HepG2 (cell line): ENCODE results near the gene FABP6. TPM values are rescaled to one million over a fixed set of nuclear protein-coding genes. Genes with fewer than 3 reads are reported as not detected.

Experiments used
- AKAP8 ChIP-seq: sonication (generic); formaldehyde crosslinking; IDR thresholded peaks from 2 replicates; pipeline ENCODE4 v1.5.1; 2020; ENCODE audit warnings: mild to moderate bottlenecking, missing genetic modification reagents
- BRCA1 ChIP-seq: sonication (generic); formaldehyde crosslinking; IDR thresholded peaks from 2 replicates; pipeline ENCODE4 v1.4.0; 2020; ENCODE audit warnings: missing genetic modification reagents
- ELF3 ChIP-seq: IDR thresholded peaks from 2 replicates; pipeline ENCODE4 v1.6.1; 2016; ENCODE audit warnings: missing genetic modification reagents, missing compliant biosample characterization
- GATAD1 ChIP-seq: IDR thresholded peaks from 2 replicates; pipeline ENCODE4 v1.6.1; 2016; ENCODE audit warnings: missing genetic modification reagents, missing compliant biosample characterization
- HHEX ChIP-seq: IDR thresholded peaks from 2 replicates; pipeline ENCODE4 v1.6.1; 2016; ENCODE audit warnings: control low read depth
- IKZF4 ChIP-seq: sonication (generic); formaldehyde crosslinking; IDR thresholded peaks from 2 replicates; pipeline ENCODE4 v1.5.1; 2020; ENCODE audit warnings: borderline replicate concordance, mild to moderate bottlenecking, low read depth, missing genetic modification reagents; ENCODE audit errors: not compliant biosample characterization
- KDM5A ChIP-seq: fragments of 200-600 bp; sonication (generic); IDR thresholded peaks from 2 replicates; pipeline ENCODE4 v1.7.0; 2018; ENCODE audit warnings: antibody characterized with exemption, mild to moderate bottlenecking, low read length, borderline replicate concordance
- KLF12 ChIP-seq: sonication (generic); formaldehyde crosslinking; IDR thresholded peaks from 2 replicates; pipeline ENCODE4 v1.4.0; 2020; ENCODE audit warnings: missing genetic modification reagents, borderline replicate concordance
- PHF8 ChIP-seq: sonication (generic); formaldehyde crosslinking; IDR thresholded peaks from 2 replicates; pipeline ENCODE4 v1.5.0; 2020; ENCODE audit warnings: missing genetic modification reagents
- PPARG ChIP-seq: conservative IDR thresholded peaks from 2 replicates; pipeline ENCODE4 v1.6.1; 2016; ENCODE audit warnings: missing biosample characterization, missing genetic modification reagents
- RXRB ChIP-seq: IDR thresholded peaks from 2 replicates; pipeline ENCODE4 v1.6.1; 2016; ENCODE audit warnings: borderline replicate concordance, missing genetic modification reagents, missing compliant biosample characterization
- SMARCC2 ChIP-seq: fragments of 450-650 bp; IDR thresholded peaks from 2 replicates; pipeline ENCODE4 v1.6.1; 2017; ENCODE audit warnings: antibody characterized with exemption, mild to moderate bottlenecking
- SP140L ChIP-seq: sonication (generic); formaldehyde crosslinking; IDR thresholded peaks from 2 replicates; pipeline ENCODE4 v1.4.0; 2020; ENCODE audit warnings: missing genetic modification reagents, borderline replicate concordance
- ZNF24 ChIP-seq: fragments of 450-650 bp; IDR thresholded peaks from 2 replicates; pipeline ENCODE4 v1.6.1; 2017; ENCODE audit warnings: antibody characterized with exemption, mild to moderate bottlenecking
- ZNF354B ChIP-seq: sonication (generic); formaldehyde crosslinking; IDR thresholded peaks from 2 replicates; pipeline ENCODE4 v1.8.0; 2022; ENCODE audit warnings: mild to moderate bottlenecking, missing genetic modification reagents
- ZNF563 ChIP-seq: sonication (generic); formaldehyde crosslinking; IDR thresholded peaks from 2 replicates; pipeline ENCODE4 v1.8.0; 2022; ENCODE audit warnings: mild to moderate bottlenecking, moderate library complexity, missing genetic modification reagents
- ZNF790 ChIP-seq: sonication (generic); formaldehyde crosslinking; IDR thresholded peaks from 2 replicates; pipeline ENCODE4 v1.8.0; 2022; ENCODE audit warnings: missing genetic modification reagents, mild to moderate bottlenecking, borderline replicate concordance
- ZNF883 ChIP-seq: sonication (generic); formaldehyde crosslinking; IDR thresholded peaks from 2 replicates; pipeline ENCODE4 v1.5.1; 2020; ENCODE audit warnings: mild to moderate bottlenecking, missing genetic modification reagents; ENCODE audit errors: not compliant biosample characterization
- polyA plus RNA-seq, 8 experiments: library from polyadenylated mRNA; depleted of rRNA in 3 of 8; stranded (reverse) in 7 of 8; unstranded in 1 of 8; fragments of >200 nt; fragmentation: Illumina TruSeq in 4 of 8; extraction: Trizol in 4 of 8; gene quantifications; 2 replicates each; pipeline versions ENCODE4 v1.2.1 to v1.2.3, GENCODE V29; 2011 to 2016; ENCODE audit warnings: low read depth in 4 of 8, missing spikeins in 1 of 8, mixed read lengths in 1 of 8; ENCODE audit not compliant: insufficient read depth in 1 of 8
- total RNA-seq, 5 experiments: library from RNA; depleted of rRNA; stranded (reverse); fragments of >200 nt; fragmentation: Illumina TruSeq; extraction: Trizol; gene quantifications; 2 replicates each; pipeline ENCODE4 v1.2.3, GENCODE V29; 2016; ENCODE audit warnings: low read depth in 1 of 5
- TF ChIP-seq, protein P1 (sequence below): sonication (generic); formaldehyde crosslinking; IDR thresholded peaks from 2 replicates; pipeline ENCODE4 v1.5.0; 2020; ENCODE audit warnings: mild to moderate bottlenecking, missing genetic modification reagents, borderline replicate concordance
- TF ChIP-seq, protein P2 (sequence below): sonication (generic); formaldehyde crosslinking; IDR thresholded peaks from 2 replicates; pipeline ENCODE4 v1.8.0; 2022; ENCODE audit warnings: missing genetic modification reagents, mild to moderate bottlenecking, moderate library complexity, borderline replicate concordance

The FABP6 gene
- total and polyA plus RNA-seq, 2 of the 13 experiments (the other 11 are each of a cell fraction or from before 2014, with no cell fraction given), result 0.13 TPM; not detected in 1

DNA sequence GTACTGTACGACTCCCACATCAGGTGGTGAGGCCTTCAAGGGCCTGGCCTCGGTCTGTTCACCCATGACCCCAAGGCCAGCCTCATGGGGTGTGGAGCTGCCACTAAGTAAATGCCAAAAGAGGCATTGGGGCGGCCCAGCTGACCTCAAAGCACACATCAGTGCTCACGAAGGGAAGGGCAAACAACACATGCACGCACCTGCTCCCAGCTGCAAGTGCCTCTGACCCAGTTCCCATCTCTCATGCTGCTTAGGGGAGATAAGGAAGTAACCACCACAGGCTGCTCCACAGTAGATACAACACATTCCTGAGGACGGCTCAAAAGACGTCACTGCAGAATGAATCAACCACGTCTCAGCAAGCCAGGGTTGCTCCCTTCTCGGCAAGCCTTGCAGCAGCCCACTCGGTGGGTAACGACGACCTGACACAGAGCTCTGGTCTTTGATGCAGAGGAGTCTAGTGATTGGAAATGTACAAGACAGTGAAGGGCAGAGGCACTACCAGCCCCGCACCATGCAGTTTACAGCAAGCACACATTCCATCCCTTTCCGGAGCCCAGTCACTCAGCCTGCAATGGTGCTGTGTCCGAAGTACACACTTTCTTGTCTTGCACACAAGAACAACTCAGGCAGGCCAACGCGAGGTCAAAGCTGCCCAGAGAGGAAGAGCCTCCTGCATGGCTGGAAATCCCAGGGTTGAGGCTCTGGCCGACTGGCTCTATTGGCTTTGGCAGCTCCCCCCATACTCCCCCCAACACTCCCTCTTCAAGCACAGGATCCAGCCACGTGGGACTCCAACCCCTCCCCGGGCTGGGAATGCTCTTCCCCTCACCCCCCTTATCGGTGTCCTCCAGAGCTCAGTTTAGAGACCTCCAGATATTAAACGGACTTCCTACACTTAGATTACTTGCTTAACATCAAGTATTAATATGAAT, 31.8 kb downstream of the FABP6 start (continued):
- no peak for TF ChIP-seq ZNF354B (CRISPR knock-in tag)
- TF ChIP-seq ZNF790 (CRISPR knock-in tag), result no peak
- no peak for TF ChIP-seq PHF8 (CRISPR knock-in tag)
- no peak for TF ChIP-seq AKAP8 (CRISPR knock-in tag)
- TF ChIP-seq BRCA1 (CRISPR knock-in tag), result no peak
- TF ChIP-seq, protein P1, sequence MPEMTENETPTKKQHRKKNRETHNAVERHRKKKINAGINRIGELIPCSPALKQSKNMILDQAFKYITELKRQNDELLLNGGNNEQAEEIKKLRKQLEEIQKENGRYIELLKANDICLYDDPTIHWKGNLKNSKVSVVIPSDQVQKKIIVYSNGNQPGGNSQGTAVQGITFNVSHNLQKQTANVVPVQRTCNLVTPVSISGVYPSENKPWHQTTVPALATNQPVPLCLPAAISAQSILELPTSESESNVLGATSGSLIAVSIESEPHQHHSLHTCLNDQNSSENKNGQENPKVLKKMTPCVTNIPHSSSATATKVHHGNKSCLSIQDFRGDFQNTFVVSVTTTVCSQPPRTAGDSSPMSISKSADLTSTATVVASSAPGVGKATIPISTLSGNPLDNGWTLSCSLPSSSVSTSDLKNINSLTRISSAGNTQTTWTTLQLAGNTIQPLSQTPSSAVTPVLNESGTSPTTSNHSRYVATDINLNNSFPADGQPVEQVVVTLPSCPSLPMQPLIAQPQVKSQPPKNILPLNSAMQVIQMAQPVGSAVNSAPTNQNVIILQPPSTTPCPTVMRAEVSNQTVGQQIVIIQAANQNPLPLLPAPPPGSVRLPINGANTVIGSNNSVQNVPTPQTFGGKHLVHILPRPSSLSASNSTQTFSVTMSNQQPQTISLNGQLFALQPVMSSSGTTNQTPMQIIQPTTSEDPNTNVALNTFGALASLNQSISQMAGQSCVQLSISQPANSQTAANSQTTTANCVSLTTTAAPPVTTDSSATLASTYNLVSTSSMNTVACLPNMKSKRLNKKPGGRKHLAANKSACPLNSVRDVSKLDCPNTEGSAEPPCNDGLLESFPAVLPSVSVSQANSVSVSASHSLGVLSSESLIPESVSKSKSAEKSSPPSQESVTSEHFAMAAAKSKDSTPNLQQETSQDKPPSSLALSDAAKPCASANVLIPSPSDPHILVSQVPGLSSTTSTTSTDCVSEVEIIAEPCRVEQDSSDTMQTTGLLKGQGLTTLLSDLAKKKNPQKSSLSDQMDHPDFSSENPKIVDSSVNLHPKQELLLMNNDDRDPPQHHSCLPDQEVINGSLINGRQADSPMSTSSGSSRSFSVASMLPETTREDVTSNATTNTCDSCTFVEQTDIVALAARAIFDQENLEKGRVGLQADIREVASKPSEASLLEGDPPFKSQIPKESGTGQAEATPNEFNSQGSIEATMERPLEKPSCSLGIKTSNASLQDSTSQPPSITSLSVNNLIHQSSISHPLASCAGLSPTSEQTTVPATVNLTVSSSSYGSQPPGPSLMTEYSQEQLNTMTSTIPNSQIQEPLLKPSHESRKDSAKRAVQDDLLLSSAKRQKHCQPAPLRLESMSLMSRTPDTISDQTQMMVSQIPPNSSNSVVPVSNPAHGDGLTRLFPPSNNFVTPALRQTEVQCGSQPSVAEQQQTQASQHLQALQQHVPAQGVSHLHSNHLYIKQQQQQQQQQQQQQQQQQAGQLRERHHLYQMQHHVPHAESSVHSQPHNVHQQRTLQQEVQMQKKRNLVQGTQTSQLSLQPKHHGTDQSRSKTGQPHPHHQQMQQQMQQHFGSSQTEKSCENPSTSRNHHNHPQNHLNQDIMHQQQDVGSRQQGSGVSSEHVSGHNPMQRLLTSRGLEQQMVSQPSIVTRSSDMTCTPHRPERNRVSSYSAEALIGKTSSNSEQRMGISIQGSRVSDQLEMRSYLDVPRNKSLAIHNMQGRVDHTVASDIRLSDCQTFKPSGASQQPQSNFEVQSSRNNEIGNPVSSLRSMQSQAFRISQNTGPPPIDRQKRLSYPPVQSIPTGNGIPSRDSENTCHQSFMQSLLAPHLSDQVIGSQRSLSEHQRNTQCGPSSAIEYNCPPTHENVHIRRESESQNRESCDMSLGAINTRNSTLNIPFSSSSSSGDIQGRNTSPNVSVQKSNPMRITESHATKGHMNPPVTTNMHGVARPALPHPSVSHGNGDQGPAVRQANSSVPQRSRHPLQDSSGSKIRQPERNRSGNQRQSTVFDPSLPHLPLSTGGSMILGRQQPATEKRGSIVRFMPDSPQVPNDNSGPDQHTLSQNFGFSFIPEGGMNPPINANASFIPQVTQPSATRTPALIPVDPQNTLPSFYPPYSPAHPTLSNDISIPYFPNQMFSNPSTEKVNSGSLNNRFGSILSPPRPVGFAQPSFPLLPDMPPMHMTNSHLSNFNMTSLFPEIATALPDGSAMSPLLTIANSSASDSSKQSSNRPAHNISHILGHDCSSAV (CRISPR knock-in tag), result no peak
- TF ChIP-seq SMARCC2, result no peak
- TF ChIP-seq KDM5A, result no peak
- no peak for TF ChIP-seq HHEX (CRISPR knock-in tag)
- TF ChIP-seq ELF3 (CRISPR knock-in tag), result peak; percentile 52; the same call in 1 of the 2 replicates
- TF ChIP-seq ZNF883, result no peak
- TF ChIP-seq RXRB (CRISPR knock-in tag), result 0 out of 2 replicates have a peak, but pooled peaks have one; percentile 21
- no peak for TF ChIP-seq GATAD1 (CRISPR knock-in tag)
- TF ChIP-seq, protein P2, sequence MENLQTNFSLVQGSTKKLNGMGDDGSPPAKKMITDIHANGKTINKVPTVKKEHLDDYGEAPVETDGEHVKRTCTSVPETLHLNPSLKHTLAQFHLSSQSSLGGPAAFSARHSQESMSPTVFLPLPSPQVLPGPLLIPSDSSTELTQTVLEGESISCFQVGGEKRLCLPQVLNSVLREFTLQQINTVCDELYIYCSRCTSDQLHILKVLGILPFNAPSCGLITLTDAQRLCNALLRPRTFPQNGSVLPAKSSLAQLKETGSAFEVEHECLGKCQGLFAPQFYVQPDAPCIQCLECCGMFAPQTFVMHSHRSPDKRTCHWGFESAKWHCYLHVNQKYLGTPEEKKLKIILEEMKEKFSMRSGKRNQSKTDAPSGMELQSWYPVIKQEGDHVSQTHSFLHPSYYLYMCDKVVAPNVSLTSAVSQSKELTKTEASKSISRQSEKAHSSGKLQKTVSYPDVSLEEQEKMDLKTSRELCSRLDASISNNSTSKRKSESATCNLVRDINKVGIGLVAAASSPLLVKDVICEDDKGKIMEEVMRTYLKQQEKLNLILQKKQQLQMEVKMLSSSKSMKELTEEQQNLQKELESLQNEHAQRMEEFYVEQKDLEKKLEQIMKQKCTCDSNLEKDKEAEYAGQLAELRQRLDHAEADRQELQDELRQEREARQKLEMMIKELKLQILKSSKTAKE (CRISPR knock-in tag), result 0 out of 2 replicates have a peak, but pooled peaks have one; percentile 33
- TF ChIP-seq PPARG (CRISPR knock-in tag), result peak; percentile 71; the same call in 1 of the 2 replicates
- no peak for TF ChIP-seq KLF12
- no peak for TF ChIP-seq SP140L (CRISPR knock-in tag)
- TF ChIP-seq ZNF24, result no peak
- TF ChIP-seq ZNF563, result peak; percentile 37; the same call in 1 of the 2 replicates
- TF ChIP-seq IKZF4 (CRISPR knock-in tag), result no peak
